Measurements from ENCODE around the gene KDM4B. TPM values are rescaled to one million over a fixed set of nuclear protein-coding genes. Genes with fewer than 3 reads are reported as not detected.

KDM4B gene
- total RNA-seq, 1 experiment from 2014 or later: 35.9 TPM

DNA sequence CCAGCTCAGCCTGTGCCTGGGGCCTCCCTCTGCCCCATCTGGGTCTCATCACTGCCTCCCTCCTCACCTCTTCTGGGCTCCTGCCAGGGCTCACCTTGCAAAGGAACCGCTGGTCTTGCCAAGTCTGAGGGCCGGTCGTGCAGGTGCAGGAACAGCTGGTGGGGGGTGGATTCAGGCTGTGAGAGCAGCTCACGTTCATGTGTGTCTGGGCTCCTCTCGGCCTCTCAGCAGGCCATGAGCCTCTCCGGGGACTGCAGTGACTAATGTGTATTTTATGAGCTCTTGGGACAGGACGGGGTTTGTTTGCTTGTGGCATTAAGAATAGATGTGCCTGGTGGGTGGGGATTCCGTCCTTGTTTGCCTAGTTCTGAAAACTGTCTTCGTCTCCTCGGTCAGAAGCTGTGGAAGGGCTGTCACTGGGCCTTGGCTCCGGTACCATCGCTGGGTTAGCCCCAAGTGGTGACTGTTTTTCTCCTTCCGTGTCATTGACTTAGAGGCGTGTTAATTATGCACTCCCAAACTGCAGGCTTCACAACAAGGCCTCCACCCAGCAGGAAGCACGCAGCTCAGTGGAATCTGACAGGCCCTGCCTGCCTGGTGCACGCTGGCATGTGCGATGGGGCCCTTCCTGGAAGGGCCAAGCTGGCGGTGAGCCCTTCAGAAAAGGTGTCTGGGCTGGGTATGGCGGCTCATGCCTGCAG lies 77.6 kb downstream of the KDM4B start:
- Histone ChIP-seq H3K9ac (ENCODE audit: low read length) (no peak overlapping the region), H3K36me3 (ENCODE audit: control insufficient read depth in 1 of 2, insufficient read depth in 2 of 2, low read length in 2 of 2) (peaks cover 0 to 3% of the 10 kb centered on the region in 2 experiments; a peak in 2 of 4 replicates), H4K20me1 (ENCODE audit: insufficient read depth) (no peaks in the 10 kb centered on the region), H3K79me2 (ENCODE audit: insufficient read depth, low read length) (no peaks in the 10 kb centered on the region), H3K9me3 (ENCODE audit: control insufficient read depth in 1 of 2, insufficient read depth in 1 of 2, low read depth in 1 of 2, low read length in 2 of 2) (no peaks in the 10 kb centered on the region), H2AFZ (ENCODE audit: low read depth, low read length, poor library complexity, severe bottlenecking) (no peak overlapping the region), H3K4me1 (ENCODE audit: control insufficient read depth in 1 of 2, insufficient read depth in 2 of 2, low read length in 2 of 2) (peaks cover 19 to 35% of the 10 kb centered on the region in 2 experiments), H3K9me2 (ENCODE audit: insufficient read depth) (no peaks in the 10 kb centered on the region), H3K4me3 (replicated peaks in 1 of 2; ENCODE audit: low read depth in 1 of 2, low read length in 2 of 2) (no peak overlapping the region), H3K27me3 (ENCODE audit: insufficient read depth, low read length) (no peaks in the 10 kb centered on the region), H3K27ac (ENCODE audit: low read depth, low read length) (0 out of 2 replicates have a peak overlapping the region, but pooled peaks have one; percentile 5), H3K4me2 (ENCODE audit: low read length) (peak overlapping the region; percentile 25; the same call in 1 of the 2 replicates)
- no peak for ATAC-seq
- TF ChIP-seq YY1 (IDR thresholded peaks at IDR 0.05; ENCODE audit: extremely low read depth, insufficient replicate concordance, low read depth, low read length): no peak
- TF ChIP-seq FOSL1 (IDR thresholded peaks at IDR 0.05; ENCODE audit: low read depth): no peak
- no peak for TF ChIP-seq MAX (IDR thresholded peaks at IDR 0.05)
- TF ChIP-seq ZNF274 (IDR thresholded peaks at IDR 0.05; ENCODE audit: low read depth, low read length): no peak
- DNase-seq (ENCODE audit: low read depth, low spot score): no peak
- POLR2A ChIA-PET: no interaction called here
- RAD21 ChIA-PET (ENCODE audit: low non-redundant PET in 1 of 2, low total read pairs in 2 of 2, uncharacterized antibody in 2 of 2, unreplicated experiment in 2 of 2): no interaction called here
- CTCF ChIA-PET: interaction anchor here (1.0 to 2.3 kb wide), 3 partner anchors 15 to 331 kb away, joined by 3 to 6 read pairs (median 3); no protein-coding TSS in a partner anchor
- no TSS peak for BruUV-seq (replicated peaks)
- intact Hi-C loops (cut with micrococcal nuclease): loop anchor here (5.0 kb wide), 2 partner anchors 531 to 641 kb away; no protein-coding TSS in a partner anchor

DNA sequence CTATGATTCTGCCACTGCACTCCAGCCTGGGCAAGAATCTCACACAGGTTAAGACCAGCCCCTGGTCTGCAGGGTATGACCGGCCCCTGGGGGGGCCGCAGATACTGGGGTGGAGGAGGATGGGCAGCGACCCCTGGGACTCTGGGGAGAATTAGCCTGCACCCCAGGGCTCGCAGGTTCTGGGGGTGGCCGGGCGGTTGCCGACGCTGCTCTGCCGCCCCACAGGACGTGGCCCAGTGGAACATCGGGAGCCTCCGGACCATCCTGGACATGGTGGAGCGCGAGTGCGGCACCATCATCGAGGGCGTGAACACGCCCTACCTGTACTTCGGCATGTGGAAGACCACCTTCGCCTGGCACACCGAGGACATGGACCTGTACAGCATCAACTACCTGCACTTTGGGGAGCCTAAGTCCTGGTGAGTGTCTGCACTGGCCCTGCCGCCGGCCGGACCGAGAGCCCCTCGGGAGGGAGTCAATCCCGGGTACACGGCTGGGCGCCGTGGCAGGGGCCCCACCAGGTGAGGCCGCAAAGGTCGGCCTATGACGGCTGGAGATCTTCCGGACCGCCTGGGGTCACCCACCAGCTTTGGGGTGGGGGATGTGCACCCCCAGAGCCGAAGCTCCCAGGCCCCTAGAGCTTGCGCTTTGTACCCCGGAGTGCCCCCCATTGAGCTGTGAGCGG lies 78.5 kb downstream of the KDM4B start:
- no TSS peak for BruUV-seq (replicated peaks)
- no peak for DNase-seq (ENCODE audit: low read depth, low spot score)
- H3K9ac ChIP-seq (ENCODE audit: low read length): no peak overlapping the region
- H3K9me2 ChIP-seq (ENCODE audit: insufficient read depth): no peaks in the 10 kb centered on the region
- no peaks in the 10 kb centered on the region for H4K20me1 ChIP-seq (ENCODE audit: insufficient read depth)
- H3K4me2 ChIP-seq (ENCODE audit: low read length): peak overlapping the region; percentile 47; the same call in 1 of the 2 replicates
- ChIA-PET RAD21 (ENCODE audit: low non-redundant PET in 1 of 2, low total read pairs in 2 of 2, uncharacterized antibody in 2 of 2, unreplicated experiment in 2 of 2) (no interaction called here), CTCF (no interaction called here), POLR2A (no interaction called here)
- H3K27me3 ChIP-seq (ENCODE audit: insufficient read depth, low read length): no peaks in the 10 kb centered on the region
- no peaks in the 10 kb centered on the region for H3K79me2 ChIP-seq (ENCODE audit: insufficient read depth, low read length)
- intact Hi-C loops (cut with micrococcal nuclease): loop anchor here (5.0 kb wide), 2 partner anchors 530 to 640 kb away; no protein-coding TSS in a partner anchor
- no peak for ATAC-seq
- no peaks in the 10 kb centered on the region for H3K9me3 ChIP-seq (ENCODE audit: control insufficient read depth in 1 of 2, insufficient read depth in 1 of 2, low read depth in 1 of 2, low read length in 2 of 2)
- no peak overlapping the region for H3K4me3 ChIP-seq (replicated peaks in 1 of 2; ENCODE audit: low read depth in 1 of 2, low read length in 2 of 2)
- no peak overlapping the region for H2AFZ ChIP-seq (ENCODE audit: low read depth, low read length, poor library complexity, severe bottlenecking)
- H3K4me1 ChIP-seq (ENCODE audit: control insufficient read depth in 1 of 2, insufficient read depth in 2 of 2, low read length in 2 of 2): peaks cover 19 to 35% of the 10 kb centered on the region in 2 experiments
- H3K27ac ChIP-seq (ENCODE audit: low read depth, low read length): no peak overlapping the region; the same call in 1 of the 2 replicates
- H3K36me3 ChIP-seq (ENCODE audit: control insufficient read depth in 1 of 2, insufficient read depth in 2 of 2, low read length in 2 of 2): peaks cover 0 to 3% of the 10 kb centered on the region in 2 experiments; a peak in 2 of 4 replicates
- TF ChIP-seq ELF1 (IDR thresholded peaks at IDR 0.05; ENCODE audit: borderline replicate concordance, low read depth) (no peak), YY1 (IDR thresholded peaks at IDR 0.05; ENCODE audit: extremely low read depth, insufficient replicate concordance, low read depth, low read length) (no peak), JUND (IDR thresholded peaks at IDR 0.05) (no peak), SIN3A (IDR thresholded peaks at IDR 0.05; ENCODE audit: low read depth) (no peak), CBX3 (IDR thresholded peaks at IDR 0.05; ENCODE audit: low read depth) (no peak), CEBPB (IDR thresholded peaks at IDR 0.05; ENCODE audit: low read depth) (no peak), EZH2 (IDR thresholded peaks at IDR 0.05) (no peak), POLR2AphosphoS5 (IDR thresholded peaks at IDR 0.05; ENCODE audit: low read depth, low read length) (no peak), ZNF274 (IDR thresholded peaks at IDR 0.05; ENCODE audit: low read depth, low read length) (no peak)
- TF ChIP-seq, protein P1, sequence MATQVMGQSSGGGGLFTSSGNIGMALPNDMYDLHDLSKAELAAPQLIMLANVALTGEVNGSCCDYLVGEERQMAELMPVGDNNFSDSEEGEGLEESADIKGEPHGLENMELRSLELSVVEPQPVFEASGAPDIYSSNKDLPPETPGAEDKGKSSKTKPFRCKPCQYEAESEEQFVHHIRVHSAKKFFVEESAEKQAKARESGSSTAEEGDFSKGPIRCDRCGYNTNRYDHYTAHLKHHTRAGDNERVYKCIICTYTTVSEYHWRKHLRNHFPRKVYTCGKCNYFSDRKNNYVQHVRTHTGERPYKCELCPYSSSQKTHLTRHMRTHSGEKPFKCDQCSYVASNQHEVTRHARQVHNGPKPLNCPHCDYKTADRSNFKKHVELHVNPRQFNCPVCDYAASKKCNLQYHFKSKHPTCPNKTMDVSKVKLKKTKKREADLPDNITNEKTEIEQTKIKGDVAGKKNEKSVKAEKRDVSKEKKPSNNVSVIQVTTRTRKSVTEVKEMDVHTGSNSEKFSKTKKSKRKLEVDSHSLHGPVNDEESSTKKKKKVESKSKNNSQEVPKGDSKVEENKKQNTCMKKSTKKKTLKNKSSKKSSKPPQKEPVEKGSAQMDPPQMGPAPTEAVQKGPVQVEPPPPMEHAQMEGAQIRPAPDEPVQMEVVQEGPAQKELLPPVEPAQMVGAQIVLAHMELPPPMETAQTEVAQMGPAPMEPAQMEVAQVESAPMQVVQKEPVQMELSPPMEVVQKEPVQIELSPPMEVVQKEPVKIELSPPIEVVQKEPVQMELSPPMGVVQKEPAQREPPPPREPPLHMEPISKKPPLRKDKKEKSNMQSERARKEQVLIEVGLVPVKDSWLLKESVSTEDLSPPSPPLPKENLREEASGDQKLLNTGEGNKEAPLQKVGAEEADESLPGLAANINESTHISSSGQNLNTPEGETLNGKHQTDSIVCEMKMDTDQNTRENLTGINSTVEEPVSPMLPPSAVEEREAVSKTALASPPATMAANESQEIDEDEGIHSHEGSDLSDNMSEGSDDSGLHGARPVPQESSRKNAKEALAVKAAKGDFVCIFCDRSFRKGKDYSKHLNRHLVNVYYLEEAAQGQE (IDR thresholded peaks at IDR 0.05; ENCODE audit: low read depth): no peak
- TF ChIP-seq, protein P2, sequence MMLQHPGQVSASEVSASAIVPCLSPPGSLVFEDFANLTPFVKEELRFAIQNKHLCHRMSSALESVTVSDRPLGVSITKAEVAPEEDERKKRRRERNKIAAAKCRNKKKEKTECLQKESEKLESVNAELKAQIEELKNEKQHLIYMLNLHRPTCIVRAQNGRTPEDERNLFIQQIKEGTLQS (IDR thresholded peaks at IDR 0.05): no peak

All from HCT116 (cell line).